HG03571 (cell line): ENCODE measurements around the gene RING1.

ENCODE experiments used
- ATAC-seq: cut with Tn5 transposase; IDR thresholded peaks from one replicate; pipeline ENCODE4 v1.9.1; 2021; ENCODE audit not compliant: unreplicated experiment

The RING1 gene

DNA sequence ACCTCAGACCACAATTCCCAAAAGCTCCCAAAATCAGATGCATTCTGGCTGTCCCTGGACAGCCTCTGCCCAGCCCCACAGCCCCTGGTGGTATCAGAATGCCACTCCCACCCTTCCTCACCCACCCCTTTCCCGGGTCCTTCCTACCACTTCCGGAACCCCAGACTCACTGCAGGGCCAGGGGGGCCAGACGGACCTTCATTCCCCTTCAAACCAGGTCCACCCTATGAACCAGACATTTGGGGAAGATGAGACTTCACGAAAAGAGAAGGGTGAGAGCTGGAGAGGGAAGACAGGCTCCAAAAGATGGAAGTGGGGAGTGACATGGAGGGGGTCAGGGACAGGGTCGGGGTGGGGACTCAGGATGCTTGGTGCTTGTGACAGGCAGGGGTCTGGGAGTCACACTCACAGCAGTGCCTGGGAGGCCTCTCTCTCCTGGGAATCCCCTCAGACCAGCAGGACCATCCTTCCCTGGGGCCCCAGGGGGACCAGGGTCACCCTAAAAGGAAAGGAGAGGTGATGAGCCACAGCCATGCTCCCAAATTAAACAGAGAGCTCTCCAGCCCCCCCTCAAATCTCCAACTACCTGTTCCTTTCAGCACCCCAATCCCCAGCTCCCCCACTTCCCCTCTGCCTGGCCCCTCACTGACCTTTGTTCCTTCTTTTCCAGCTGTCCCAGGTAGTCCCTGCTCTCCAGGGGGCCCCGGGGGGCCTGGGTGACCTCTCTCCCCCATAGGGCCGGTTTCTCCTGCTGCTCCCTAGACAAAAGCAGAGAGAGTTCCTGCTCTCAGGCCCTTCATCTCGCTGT is 36.2 kb upstream of the RING1 start:
- no peak for ATAC-seq

DNA sequence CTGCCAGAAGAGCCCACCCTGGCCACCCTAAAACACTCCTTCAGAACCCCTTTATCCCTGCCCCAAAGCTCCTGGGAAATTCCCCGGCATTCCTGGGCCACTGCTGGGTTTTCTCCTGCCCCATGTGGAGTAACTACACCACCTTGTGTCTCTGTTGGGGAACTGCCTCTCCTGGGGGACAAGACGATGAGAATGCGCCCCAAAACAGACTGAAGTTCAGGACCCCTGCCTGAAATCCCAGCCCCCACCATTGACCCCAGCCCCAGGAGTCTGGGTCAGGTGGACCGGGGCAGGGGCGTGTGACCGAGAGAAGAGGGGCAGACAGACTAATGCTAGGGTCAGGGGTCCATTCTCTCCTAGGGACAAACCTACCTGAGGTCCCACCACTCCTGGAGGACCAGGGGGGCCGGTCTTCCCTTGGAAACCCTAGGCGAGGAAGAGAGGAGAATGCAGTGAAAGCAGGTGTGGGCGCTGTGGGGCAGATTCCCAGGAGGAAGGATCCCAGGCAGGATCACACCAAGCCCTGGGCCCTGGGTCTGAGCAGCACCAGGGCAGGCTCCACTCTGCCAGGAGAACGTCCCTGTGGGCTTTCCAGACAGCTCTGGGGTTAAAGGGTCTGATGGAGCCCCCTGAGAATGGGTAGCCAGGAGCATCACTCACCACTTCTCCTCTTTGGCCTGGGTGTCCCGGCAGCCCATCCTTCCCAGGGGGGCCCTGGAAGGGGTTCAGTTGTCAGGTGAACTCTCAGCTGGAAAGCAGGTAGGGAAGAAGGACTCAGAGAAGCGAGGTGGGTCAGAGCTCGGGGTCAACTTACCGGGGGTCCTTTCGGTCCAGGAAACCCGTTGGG is 35.4 kb upstream of the RING1 start:
- ATAC-seq: no peak

DNA sequence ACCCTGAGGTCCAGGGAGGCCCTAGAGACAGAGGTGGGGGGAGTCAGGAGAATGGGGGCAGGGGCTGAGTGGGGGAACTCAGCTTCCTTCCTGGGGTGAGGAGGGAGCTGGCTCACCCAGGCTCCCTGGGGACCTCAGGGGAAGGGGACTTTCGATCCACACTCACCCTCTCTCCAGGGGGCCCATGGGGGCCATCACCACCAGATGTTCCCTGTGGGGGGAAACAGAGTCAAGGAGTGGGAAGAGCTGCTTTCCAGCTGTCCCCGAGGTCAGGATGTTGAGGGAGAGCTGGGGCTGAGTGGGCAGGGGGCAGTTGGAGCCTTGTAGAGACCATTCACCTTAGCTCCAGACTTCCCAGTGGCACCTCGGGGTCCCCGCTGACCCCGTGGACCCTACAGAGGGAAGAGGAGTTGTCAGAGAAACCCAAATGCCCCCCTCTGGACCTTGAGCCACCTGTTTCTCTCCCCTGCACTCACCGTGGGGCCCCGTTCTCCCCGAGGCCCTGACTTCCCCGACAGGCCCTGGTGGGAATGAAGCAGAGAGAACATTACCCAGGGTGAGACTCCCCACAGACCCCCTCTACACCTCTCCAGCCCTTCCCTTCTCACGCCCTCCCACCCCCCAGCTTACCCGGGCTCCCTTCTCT is 34.6 kb upstream of the RING1 start:
- ATAC-seq: no peak

DNA sequence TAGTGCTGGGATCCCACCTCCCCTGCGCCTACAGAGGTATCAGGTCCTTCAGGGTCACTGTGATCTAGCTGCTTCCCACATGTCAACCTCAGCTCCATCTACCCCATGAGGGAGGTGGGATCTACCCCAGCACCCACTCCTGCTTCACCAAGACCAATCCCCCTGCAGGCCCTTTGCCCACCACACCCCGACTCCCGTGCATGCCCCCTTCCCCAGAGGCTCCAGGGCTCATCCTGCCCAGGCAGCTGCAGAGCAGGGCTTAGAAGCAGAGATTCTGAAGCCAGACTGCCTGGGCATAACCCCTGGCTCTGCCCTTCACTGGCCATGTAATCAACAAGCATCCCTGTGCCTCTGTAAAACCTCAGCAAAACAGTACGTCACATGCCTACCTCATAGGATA is 33.5 kb upstream of the RING1 start:
- ATAC-seq: no peak

DNA sequence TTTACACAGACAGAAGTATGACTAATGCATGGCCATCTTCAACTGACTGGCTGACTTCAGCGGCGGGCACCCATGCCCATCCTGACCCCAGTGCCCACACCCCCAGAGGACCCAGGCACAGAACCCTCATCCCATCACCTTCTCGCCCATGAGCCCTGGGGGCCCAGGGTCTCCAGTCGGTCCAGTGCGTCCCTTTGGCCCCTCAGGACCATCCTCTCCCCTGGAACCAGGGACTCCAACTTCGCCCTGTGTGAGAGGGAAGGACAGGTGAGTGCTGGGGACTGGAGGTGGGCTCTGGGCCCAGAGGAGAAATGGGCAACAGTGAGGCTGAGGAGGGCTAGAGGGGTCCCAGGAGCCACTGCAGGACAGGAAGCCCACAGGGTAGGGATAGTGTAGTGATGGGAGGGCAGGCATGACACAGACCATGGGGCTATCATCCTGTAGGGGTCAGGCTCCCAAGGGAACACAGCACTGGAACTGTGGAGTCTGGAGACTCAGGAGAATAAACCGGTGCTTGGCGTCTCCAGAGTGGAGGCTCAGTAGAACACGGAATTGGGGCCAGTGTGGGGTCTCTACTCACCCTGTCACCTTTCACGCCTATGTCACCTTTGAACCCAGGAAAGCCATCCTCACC is 32.7 kb upstream of the RING1 start:
- ATAC-seq: no peak

DNA sequence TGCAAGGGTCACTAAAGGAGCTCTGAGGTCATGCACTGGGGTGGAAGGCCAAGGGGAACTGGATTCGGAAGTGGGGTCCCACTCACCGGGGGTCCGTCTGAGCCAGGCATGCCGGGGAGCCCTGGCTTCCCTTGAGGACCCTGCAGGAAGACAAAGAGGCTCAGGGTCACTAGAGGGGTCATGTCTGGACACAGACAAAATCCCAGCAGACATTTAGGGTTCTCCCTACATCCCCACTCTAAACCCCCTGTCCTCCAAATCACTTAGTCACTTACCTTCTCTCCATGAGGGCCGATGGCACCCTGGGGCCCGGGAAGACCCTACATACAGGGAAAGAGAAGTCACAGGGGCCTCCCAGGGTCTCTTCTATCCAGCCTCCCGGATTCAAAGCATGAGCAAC is 31.4 kb upstream of the RING1 start:
- ATAC-seq: no peak

DNA sequence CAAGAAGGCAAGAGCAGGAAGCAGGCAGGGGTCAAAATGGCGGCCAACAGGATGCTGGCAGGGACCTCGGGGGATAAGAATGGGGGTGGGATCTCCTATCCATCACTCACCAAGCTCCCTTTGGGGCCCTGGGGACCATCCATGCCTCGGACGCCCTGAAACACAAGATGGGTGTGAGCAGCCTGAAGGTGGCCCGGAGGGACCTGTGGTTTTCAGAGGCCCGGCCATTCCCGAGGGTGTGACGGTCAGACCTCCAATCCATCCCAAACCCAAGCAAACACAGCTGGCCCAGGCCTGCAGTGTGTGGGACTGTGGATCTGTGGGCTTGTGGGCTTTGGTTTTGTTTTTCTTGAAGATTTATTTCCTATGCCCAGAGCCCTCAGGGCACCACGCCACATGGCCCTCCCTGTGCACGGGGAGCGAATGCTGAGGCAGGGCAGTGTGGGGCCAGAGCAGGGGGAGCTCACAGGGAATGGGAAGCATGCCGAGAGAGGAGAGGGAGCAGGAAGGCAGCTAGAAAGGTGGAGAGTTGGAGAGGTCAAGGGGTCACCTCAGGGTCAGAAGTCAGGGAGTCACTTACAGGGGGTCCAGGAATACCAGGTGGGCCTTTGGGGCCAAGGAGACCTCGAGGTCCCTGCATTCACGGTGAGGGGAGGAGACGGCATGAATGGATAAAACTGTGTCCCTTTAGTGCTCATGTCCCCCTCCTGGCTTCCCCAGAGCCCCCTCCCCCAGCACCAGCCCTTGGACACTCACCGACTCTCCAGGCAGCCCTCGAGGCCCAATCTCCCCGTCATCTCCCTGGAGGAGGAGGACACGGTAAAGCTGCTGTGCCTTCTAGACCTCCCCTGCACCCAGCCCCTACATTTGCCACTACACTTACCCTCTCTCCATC is 30.5 kb upstream of the RING1 start:
- no peak for ATAC-seq

DNA sequence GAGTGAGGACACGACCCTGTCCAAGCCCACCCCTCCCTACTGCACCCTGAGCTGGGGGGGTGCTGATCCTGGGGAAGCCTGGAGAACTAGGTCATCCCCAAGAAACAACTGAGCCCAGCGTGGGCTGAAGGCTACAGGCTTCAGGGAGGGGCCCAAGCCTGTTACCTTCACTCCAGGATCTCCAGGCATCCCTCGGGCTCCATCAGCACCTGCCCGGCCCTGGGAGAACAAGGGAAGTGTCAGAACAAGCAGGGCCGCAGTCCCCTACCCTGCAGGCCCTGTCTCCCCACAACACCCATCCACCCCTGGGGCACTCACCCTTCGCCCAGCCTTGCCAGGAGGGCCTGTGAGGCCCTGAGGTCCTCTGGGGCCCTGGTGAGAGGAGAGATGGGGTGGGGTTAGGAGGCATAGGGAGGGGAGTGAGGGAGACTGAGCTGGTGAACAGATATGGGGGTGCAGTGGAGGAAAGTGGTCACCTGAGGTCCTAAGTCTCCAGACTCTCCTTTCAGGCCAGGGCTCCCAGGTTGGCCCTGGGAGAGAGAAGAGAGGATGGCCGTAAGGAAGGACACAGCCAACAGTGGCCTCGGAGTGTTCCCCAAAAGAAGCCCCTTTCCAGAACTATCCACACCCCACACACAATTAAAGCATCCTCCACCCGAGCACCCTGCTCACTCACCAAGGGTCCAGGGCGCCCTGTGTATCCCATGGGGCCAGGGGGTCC is 29.4 kb upstream of the RING1 start:
- no peak for ATAC-seq

DNA sequence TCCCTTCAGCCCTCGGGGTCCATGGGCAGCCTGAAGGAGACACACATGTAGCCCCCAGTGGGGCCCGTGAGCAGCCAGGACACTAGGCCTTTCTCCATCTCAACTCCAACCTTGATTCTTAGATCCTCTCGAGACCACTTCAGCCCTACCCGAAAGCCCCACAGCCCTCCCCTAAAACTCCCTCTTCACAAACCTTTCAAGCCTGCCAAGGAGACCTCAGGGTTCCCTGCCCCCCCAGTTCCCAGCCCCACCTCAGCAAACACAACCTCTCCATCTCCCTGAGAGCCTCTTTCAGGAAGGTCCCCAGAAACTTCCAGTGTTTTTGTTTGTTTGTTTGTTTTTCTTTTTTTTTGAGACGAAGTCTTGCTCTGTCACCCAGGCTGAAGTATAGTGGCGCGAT is 27.2 kb upstream of the RING1 start:
- ATAC-seq: no peak

DNA sequence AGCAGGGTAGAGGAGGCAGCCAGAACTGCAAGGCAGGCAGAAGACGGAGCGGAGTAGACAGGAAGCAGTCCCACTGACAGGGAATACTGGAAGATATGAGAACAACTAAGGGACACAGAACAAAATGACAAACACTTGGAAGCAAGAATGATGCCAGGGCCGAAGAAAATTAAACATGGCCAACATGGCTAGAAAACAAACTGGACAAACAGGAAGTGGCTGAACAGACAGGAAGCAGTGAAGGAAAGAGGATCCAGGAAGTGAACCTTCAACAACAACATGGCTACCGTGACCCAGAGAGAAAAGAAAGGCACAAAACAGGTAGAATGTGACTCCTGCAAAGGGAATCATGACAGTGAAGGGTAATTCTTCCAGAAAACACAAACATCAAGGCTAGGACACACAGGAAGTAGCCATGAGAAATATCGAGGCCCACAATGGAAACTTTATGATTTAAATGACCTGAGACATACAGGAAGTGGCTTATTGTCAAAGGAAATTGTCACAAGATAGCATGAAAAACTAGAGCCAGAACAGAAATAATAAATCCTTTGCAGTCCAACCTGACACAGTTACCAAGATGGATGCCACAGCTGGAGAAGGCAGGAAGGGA is 25.1 kb upstream of the RING1 start:
- ATAC-seq: no peak

DNA sequence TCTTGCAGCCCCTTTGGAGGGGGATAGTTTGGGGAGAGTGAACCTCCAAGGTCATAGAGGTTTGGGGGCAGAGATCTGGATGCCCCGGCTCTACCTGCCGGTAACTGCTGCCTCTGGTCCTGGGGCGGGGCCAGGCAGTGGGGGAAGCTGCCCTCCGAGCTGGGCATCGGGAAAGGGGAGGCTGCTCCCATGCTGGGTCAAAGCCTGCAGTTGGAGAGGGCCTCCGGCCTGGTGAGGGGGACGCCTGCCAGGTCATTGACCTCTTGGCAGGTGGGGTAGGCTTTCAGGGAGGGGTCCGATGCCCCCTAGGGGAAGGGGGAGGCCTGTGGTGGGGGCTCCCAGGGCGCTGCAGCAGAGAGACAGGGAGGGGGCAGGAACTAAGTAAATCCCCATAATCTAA is 23.1 kb upstream of the RING1 start:
- ATAC-seq: no peak

DNA sequence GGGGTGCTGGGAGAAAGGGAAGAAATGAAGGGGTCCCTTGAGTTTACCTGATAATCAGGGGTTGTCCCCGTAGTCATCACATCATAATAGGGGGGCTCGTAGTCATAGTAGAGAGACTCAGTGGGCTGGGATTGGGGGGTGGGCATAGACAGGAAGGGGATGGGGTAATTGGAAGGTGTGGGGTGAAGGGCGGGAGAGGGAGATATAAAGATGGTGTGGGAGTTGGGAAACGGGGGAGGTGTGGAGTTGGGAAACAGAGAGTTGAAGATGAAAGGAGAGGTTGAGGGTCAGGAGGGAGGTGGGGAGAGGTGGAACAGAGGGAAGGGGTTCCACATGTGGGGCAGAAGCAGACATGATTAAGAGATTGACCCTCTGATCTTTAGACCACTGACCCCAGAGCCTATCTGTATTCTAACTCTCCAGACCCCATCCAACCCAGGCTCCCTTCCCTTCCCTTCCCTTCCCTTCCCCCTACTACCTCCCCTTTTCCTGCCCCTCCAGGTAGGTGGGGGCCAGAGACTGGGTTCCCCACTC is 22.6 kb upstream of the RING1 start:
- no peak for ATAC-seq

DNA sequence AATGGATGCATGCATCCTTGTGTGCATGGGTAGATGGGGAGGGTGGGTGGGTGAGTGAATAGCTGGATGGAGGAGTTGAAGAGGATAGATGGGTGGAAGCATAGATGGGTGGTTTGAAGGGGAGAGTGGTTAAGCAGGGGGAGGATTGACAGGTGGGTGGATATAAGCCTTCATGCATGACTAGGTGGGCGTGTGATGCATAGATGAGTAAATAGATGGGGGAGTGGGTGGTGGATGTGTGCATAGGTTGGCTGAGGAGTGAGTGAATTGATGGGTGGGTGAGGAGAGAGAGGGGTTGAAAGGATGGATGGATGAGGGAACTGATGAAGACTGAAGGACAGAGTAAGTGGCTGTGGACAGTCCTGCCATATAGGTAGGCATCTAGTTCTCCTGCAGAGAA is 20.5 kb upstream of the RING1 start:
- no peak for ATAC-seq

DNA sequence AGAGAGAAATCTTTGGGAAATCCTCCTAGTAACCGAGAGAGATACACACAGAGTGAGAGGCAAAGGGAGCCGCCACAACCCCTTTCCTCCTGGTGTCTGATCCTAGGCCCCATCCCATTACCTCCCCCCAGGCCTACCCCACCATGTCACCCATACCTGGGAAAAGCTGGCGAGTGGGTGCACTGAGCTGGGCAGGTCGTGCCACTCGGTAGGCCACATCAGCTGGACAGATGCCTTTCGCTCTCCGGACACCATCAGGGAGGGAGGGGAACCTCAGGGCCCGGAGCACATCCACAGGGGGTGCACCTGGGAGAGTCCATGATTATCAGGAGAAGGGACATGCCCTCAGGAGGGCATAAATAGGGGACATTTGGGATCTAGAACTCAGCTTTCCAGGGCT is 19.1 kb upstream of the RING1 start:
- no peak for ATAC-seq

DNA sequence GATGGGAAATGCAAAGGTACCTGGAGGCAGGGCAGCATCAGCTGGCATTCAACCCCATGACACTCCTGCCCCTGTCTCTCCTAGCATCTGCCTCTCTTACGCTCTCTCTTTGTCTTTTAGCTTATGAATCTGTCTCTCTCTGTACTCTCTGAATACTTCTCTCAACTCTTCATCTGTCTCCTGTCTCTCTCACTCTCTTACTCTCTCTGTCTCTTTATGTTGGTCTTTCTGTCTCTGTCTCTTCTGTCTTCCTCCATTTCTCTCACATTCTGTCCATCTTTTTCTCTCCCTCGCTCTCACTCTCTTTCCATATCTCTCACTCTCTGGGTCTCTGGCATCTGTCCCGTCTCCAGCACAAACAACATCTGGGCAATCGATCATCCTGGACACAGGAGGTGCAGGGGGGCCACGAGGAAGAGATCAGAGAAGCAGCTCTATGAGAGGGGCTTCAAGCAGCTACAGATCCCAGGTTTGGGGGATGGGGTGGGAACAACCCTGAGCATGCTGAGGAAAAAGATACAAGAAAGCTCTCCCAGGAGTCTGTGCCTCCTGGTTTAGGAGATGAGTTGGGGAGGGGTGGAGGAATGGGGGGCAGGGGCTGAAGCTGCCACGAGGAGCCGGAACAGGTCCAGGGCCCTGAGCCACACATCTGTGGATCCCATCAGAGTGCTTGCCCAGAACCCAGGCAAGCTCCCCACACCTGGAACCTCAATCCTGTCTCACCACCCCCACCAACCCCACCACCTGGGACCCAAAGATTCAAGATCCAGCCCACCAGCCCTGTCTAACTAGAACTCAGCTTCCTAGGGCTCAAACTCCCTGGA is 18.5 kb upstream of the RING1 start:
- no peak for ATAC-seq

DNA sequence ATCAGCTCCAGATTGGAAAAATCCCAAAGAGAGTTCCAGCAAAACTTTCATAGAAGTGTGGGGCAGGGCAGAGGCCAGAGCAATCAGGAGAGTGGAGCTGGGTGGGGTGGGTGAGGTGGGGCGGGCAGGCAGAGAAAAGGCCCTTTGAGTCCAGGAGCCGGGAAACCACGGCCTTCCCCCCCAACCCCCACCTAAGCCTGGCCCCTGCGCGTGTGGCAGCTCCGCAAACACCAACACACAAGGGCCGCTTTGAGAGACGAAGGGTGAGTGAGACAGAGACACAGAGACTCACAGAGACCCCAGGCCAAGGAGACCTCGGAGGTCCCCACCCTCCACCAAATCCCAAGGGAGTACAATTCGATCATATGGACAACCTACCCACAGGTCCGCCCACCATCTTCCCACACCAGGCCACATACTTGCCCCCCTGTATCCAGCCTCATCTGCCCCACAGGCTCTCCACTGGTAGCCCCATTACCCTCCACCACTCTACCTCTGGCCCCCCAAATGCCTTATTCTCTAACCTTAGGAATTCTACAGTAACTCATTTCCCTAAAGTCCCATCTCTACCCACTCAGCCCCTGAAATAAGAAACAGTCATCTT is 17.7 kb upstream of the RING1 start:
- ATAC-seq: no peak

DNA sequence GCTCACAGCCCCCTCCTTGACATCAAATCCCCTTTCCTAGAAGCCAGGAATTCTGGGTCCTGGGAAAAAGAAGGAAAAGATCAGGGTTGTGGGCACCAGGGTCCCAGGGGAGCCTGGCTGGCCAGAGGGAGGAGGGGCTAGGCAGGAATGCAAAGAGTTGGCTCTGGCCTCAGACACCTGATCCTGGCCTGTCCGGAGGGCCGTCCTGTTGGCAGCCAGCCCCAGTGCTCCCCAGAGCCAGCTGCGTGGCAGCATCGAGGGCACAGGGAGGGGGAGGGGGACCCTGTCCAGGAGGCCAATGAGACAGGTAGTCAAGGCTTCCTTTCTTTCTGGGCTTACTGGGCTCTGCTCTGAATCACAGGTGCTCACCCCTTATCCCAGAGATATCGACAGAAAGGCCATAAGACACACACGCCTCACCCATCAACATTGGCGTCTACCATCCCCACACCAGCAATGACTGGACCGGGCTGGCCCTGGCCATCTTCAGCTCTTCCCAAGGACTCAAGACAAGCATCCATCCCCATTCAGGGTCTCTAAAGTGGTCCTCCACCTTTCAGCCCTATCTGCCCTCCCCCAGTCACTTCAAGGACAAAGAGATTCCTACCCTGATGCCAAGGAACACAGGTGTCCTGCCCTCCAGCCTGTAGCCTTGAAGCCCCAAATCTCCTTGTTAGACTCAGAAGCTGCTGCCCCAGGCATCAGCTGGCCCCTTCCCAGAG is 16.8 kb upstream of the RING1 start:
- ATAC-seq: no peak
